Lung (tissue), 13 donors: ENCODE data around the gene GXYLT2. TPM values are rescaled to one million over a fixed set of nuclear protein-coding genes. Genes with fewer than 3 reads are reported as not detected.

Source experiments
- ATAC-seq: fragments of 200-7000 bp; cut with Tn5 transposase; one replicate; pipeline ENCODE4 v1.9.1; 2020; ENCODE audit warnings: moderate number of reproducible peaks; ENCODE audit not compliant: insufficient read depth, low FRiP score
- DNase-seq, 3 donors: peaks; one replicate each; pipeline ENCODE4 v3.0.0-alpha.2; 2013 to 2017
- H3K27ac ChIP-seq, 2 donors: one replicate each; pipeline ENCODE4 v1.5.1; 2013; ENCODE audit warnings: mild to moderate bottlenecking in 2 of 2, moderate library complexity in 2 of 2, control low read depth in 1 of 2, inconsistent platforms in 1 of 2, low read depth in 1 of 2, low read length in 1 of 2
- H3K27me3 ChIP-seq, 3 donors: one replicate each; pipeline ENCODE4 v1.5.1; 2013; ENCODE audit warnings: low read length in 2 of 3; ENCODE audit not compliant: control insufficient read depth in 3 of 3, insufficient read depth in 3 of 3
- H3K36me3 ChIP-seq, 4 donors: one replicate each; pipeline ENCODE4 v1.5.1; 2013; ENCODE audit warnings: low read length in 4 of 4, mild to moderate bottlenecking in 1 of 4, moderate library complexity in 1 of 4; ENCODE audit not compliant: control insufficient read depth in 4 of 4, insufficient read depth in 4 of 4
- H3K4me1 ChIP-seq, 5 donors: one replicate each; pipeline ENCODE4 v1.5.1; 2013; ENCODE audit warnings: low read length in 5 of 5, mild to moderate bottlenecking in 2 of 5, moderate library complexity in 1 of 5; ENCODE audit not compliant: control insufficient read depth in 5 of 5, insufficient read depth in 5 of 5
- H3K4me3 ChIP-seq: one replicate; pipeline ENCODE4 v1.5.1; 2013; ENCODE audit warnings: mild to moderate bottlenecking, control low read depth, moderate library complexity
- H3K9ac ChIP-seq, 2 donors: one replicate each; pipeline ENCODE4 v1.5.1; 2013; ENCODE audit warnings: low read length in 2 of 2, control low read depth in 1 of 2; ENCODE audit not compliant: insufficient read depth in 1 of 2
- H3K9me3 ChIP-seq, 4 donors: one replicate each; pipeline ENCODE4 v1.5.1; 2013; ENCODE audit warnings: low read length in 3 of 4, mild to moderate bottlenecking in 1 of 4, moderate library complexity in 1 of 4; ENCODE audit not compliant: control insufficient read depth in 4 of 4, insufficient read depth in 3 of 4
- CTCF ChIP-seq: IDR thresholded peaks from 2 replicates; pipeline ENCODE4 v1.5.1; 2012; ENCODE audit warnings: mild to moderate bottlenecking; ENCODE audit errors: control extremely low read depth, extremely low read depth
- WGBS, 2 donors: extraction: QIAGEN DNeasy Blood & Tissue Kit; methylation state at CpG; one replicate each; pipeline ENCODE4 v1.1.7; 2013; 5-methylcytosine and 5-hydroxymethylcytosine counted together
- polyA plus RNA-seq, 2 donors: library from polyadenylated mRNA; stranded (reverse); fragments of 200-250 nt; gene quantifications; one replicate each; pipeline ENCODE4 v1.2.1, GENCODE V29; 2013
- small RNA-seq: library from RNA; depleted of rRNA; stranded (forward); fragments of <200 nt; gene quantifications from one replicate; pipeline ENCODE3, GENCODE V24; 2014; ENCODE audit warnings: low replicate concordance
- total RNA-seq, 2 donors: library from RNA; depleted of rRNA in 1 of 2; stranded (reverse); fragments of >200 nt in 1 of 2; gene quantifications; one replicate each; pipeline ENCODE4 v1.2.1, GENCODE V29; 2014 to 2021
- donor health status: control.
- donor health status: control.
- donor health status: Bipolar disorder and iron deficiency.
- donor health status: healthy.
- donor health status: DM: yes; HTN: yes; CAD: no.

Gene GXYLT2
- total and polyA plus RNA-seq, 4 donors, result 0.52 to 46.8 (median 4.8) TPM

- Histone ChIP-seq H3K27me3 (no peaks in the 10 kb centered on the region), H3K36me3 (peaks cover 0 to 2% (median 0%) of the 10 kb centered on the region in 4 donors), H3K9me3 (no peaks in the 10 kb centered on the region), H3K27ac (no peak overlapping the region), H3K9ac (no peak overlapping the region), H3K4me3 (no peak overlapping the region), H3K4me1 (peaks cover 0 to 29% (median 6%) of the 10 kb centered on the region in 5 donors)
- ATAC-seq (no peak), DNase-seq (no peak)
- TF ChIP-seq CTCF, result no peak
- WGBS, 2 donors, result 76 to 91% methylated on average over 6 of the region's 6 CpGs
Measured at GRCh38 chr3:73026111-73026759, 138.4 kb downstream of the GXYLT2 start.

Small RNAs within 50 kb of the gene (small RNA-seq; reads per million reads assigned to genes)
- gene RF00017, result not detected

Other genes starting within 250 kb of the GXYLT2 start
- 10 to 100 TPM; 23.6 to 25.0 TPM for gene SHQ1, start 39.6 kb upstream of the GXYLT2 start, total RNA-seq
- 1 to 10 TPM; 7.3 to 8.4 TPM for gene SHQ1, start 39.6 kb upstream of the GXYLT2 start, polyA plus RNA-seq
- gene PPP4R2, start 108.8 kb downstream of the GXYLT2 start, total RNA-seq, result 100 to 1,000 TPM in 1 of 2 donors, 10 to 100 TPM in 1; 54.3 to 105 TPM
- 10 to 100 TPM; 17.1 to 21.7 TPM for gene PPP4R2, start 108.8 kb downstream of the GXYLT2 start, polyA plus RNA-seq
- 10 to 100 TPM in 1 of 2 donors, 1 to 10 TPM in 1; 3.8 to 18.5 TPM for gene EBLN2, start 173.6 kb downstream of the GXYLT2 start, total RNA-seq
- 1 to 10 TPM in 1 of 2 donors, under 1 TPM in 1; 0.61 to 1.2 TPM for gene EBLN2, start 173.6 kb downstream of the GXYLT2 start, polyA plus RNA-seq